MG63 (cell line): Measurements from ENCODE around the gene FBXO33. TPM values are rescaled to one million over a fixed set of nuclear protein-coding genes. Genes with fewer than 3 reads are reported as not detected.
"Not testable (repeated sequence)": the region's sequence is repeated elsewhere in the genome, so short reads cannot be mapped to it uniquely, and the experiment has no call there.

Experiments
- DNase-seq: peaks from one replicate; pipeline ENCODE4 v3.0.0-alpha.2; 2020
- H3K27me3 ChIP-seq: fragments of 250-450 bp; sonication (Bioruptor Pico); 2 replicates; pipeline ENCODE4 v1.5.1; 2020; ENCODE audit warnings: mild to moderate bottlenecking, moderate library complexity
- H3K36me3 ChIP-seq: fragments of 250-450 bp; sonication (Bioruptor Pico); 2 replicates; pipeline ENCODE4 v1.5.1; 2020; ENCODE audit warnings: mild to moderate bottlenecking, moderate library complexity
- H3K4me3 ChIP-seq: fragments of 250-450 bp; sonication (Bioruptor Pico); 2 replicates; pipeline ENCODE4 v1.5.1; 2020; ENCODE audit warnings: mild to moderate bottlenecking, moderate library complexity
- H3K9me3 ChIP-seq: fragments of 250-450 bp; sonication (Bioruptor Pico); 2 replicates; pipeline ENCODE4 v1.5.1; 2020; ENCODE audit warnings: mild to moderate bottlenecking, moderate library complexity
- total RNA-seq: library from RNA; depleted of rRNA; stranded (reverse); fragments of >200 nt; shearing (Covaris generic); gene quantifications from 2 replicates; pipeline ENCODE4 v1.2.3, GENCODE V29; 2014; ENCODE audit warnings: low replicate concordance; rRNA removed

FBXO33 gene
- total RNA-seq, 1 experiment from 2014 or later, result 11.5 TPM

- DNase-seq, result no peak
- Histone ChIP-seq H3K4me3 (no peak overlapping the region), H3K9me3 (no peaks in the 10 kb centered on the region), H3K27me3 (no peaks in the 10 kb centered on the region), H3K36me3 (no peaks in the 10 kb centered on the region)
These were observed 67.7 kb downstream of the FBXO33 start for GRCh38 chr14:39364509-39364908.

- H3K4me3 ChIP-seq, H3K36me3 ChIP-seq, DNase-seq, H3K9me3 ChIP-seq, H3K27me3 ChIP-seq: not testable (repeated sequence)
These were observed 70.7 kb downstream of the FBXO33 start for GRCh38 chr14:39361556-39361955.

- DNase-seq, result no peak
- no peaks in the 10 kb centered on the region for H3K36me3 ChIP-seq
- H3K9me3 ChIP-seq, result no peaks in the 10 kb centered on the region
- no peaks in the 10 kb centered on the region for H3K27me3 ChIP-seq
- no peak overlapping the region for H3K4me3 ChIP-seq
These were observed 71.9 kb downstream of the FBXO33 start for GRCh38 chr14:39360316-39360715.

GRCh38 chr14:39359069-39359468 lies 73.2 kb downstream of the FBXO33 start:
- H3K9me3 ChIP-seq, H3K36me3 ChIP-seq, H3K27me3 ChIP-seq, DNase-seq, H3K4me3 ChIP-seq: not testable (repeated sequence)

GRCh38 chr14:39351708-39352107 lies 80.5 kb downstream of the FBXO33 start:
- H3K9me3 ChIP-seq, result no peaks in the 10 kb centered on the region
- no peak for DNase-seq
- H3K4me3 ChIP-seq, result no peak overlapping the region
- no peaks in the 10 kb centered on the region; the same call in 1 of the 2 replicates for H3K36me3 ChIP-seq
- no peaks in the 10 kb centered on the region for H3K27me3 ChIP-seq

- Histone ChIP-seq H3K27me3 (no peaks in the 10 kb centered on the region), H3K9me3 (no peaks in the 10 kb centered on the region), H3K4me3 (no peak overlapping the region), H3K36me3 (no peaks in the 10 kb centered on the region; the same call in 1 of the 2 replicates)
- DNase-seq, result no peak
These were observed 81.4 kb downstream of the FBXO33 start for GRCh38 chr14:39350866-39351265.

Other genes with a start within 250 kb of the FBXO33 start
- gene MIA2, start 198.5 kb downstream of the FBXO33 start, total RNA-seq, result 6.3 and 8.6 TPM in 2 replicates